CD14-positive monocyte (primary cell): ENCODE results near the gene PCDHGA7. TPM values are rescaled to one million over a fixed set of nuclear protein-coding genes. Genes with fewer than 3 reads are reported as not detected.
"Not testable (repeated sequence)": the region's sequence is repeated elsewhere in the genome, so short reads cannot be mapped to it uniquely, and the experiment has no call there.

Experiments used
- DNase-seq, 3 donors: peaks; one replicate each; pipeline ENCODE4 v3.0.0-alpha.2; 2011 to 2022
- H2AFZ ChIP-seq: 2 replicates; pipeline ENCODE4 v1.6.0; 2012; ENCODE audit warnings: mild to moderate bottlenecking, low read depth, low read length, inconsistent platforms; ENCODE audit not compliant: insufficient read depth, poor library complexity, severe bottlenecking
- H3K27ac ChIP-seq, 2 donors: 1 replicate in 1 of 2; 2 replicates in 1 of 2; pipeline ENCODE4 v1.5.1; 2012 to 2013; ENCODE audit warnings: low read length in 2 of 2, control low read depth in 1 of 2, inconsistent platforms in 1 of 2, low read depth in 1 of 2, mild to moderate bottlenecking in 1 of 2
- H3K27me3 ChIP-seq, 2 donors: one replicate each; pipeline versions ENCODE4 v1.6.0 to v1.6.1; 2011 to 2013; ENCODE audit warnings: low read length in 2 of 2; ENCODE audit not compliant: control insufficient read depth in 2 of 2, insufficient read depth in 2 of 2
- H3K36me3 ChIP-seq, 2 donors: replicated peaks in 1 of 2; 1 replicate in 1 of 2; 2 replicates in 1 of 2; pipeline versions ENCODE4 v1.5.1 to v1.6.1; 2012 to 2013; ENCODE audit warnings: low read length in 2 of 2, control low read depth in 1 of 2, inconsistent platforms in 1 of 2, mild to moderate bottlenecking in 1 of 2; ENCODE audit not compliant: insufficient read depth in 2 of 2, control insufficient read depth in 1 of 2
- H3K4me1 ChIP-seq, 2 donors: 1 replicate in 1 of 2; 2 replicates in 1 of 2; pipeline versions ENCODE4 v1.5.1 to v1.6.1; 2012 to 2013; ENCODE audit warnings: low read length in 2 of 2, control low read depth in 1 of 2, inconsistent platforms in 1 of 2, mild to moderate bottlenecking in 1 of 2, moderate library complexity in 1 of 2; ENCODE audit not compliant: insufficient read depth in 2 of 2, control insufficient read depth in 1 of 2
- H3K4me2 ChIP-seq: replicated peaks from 2 replicates; pipeline ENCODE3; 2012; ENCODE audit warnings: low read length, moderate library complexity, mild to moderate bottlenecking; ENCODE audit not compliant: poor library complexity, severe bottlenecking; ENCODE audit errors: extremely low read depth
- H3K4me3 ChIP-seq, 3 experiments: fragments of 200-600 bp in 1 of 3; sonication (generic) in 1 of 3; replicated peaks in 1 of 3; 1 replicate in 2 of 3; 2 replicates in 1 of 3; pipeline ENCODE4 v1.5.1; 2011 to 2013; ENCODE audit warnings: low read length in 3 of 3, mild to moderate bottlenecking in 3 of 3, control low read depth in 2 of 3, low read depth in 2 of 3, inconsistent platforms in 1 of 3, moderate library complexity in 1 of 3
- H3K79me2 ChIP-seq: 2 replicates; pipeline ENCODE4 v1.6.0; 2012; ENCODE audit warnings: mild to moderate bottlenecking, control low read depth, inconsistent platforms, low read length, moderate library complexity; ENCODE audit not compliant: insufficient read depth
- H3K9ac ChIP-seq: 2 replicates; pipeline ENCODE4 v1.6.0; 2017; ENCODE audit warnings: low read length, mild to moderate bottlenecking; ENCODE audit not compliant: insufficient read depth, poor library complexity, severe bottlenecking
- H3K9me3 ChIP-seq, 2 donors: replicated peaks in 1 of 2; 1 replicate in 1 of 2; 2 replicates in 1 of 2; pipeline versions ENCODE4 v1.5.1 to v1.6.1; 2012 to 2013; ENCODE audit warnings: low read length in 2 of 2, control low read depth in 1 of 2; ENCODE audit not compliant: control insufficient read depth in 1 of 2, insufficient read depth in 1 of 2
- H4K20me1 ChIP-seq: 2 replicates; pipeline ENCODE4 v1.6.0; 2012; ENCODE audit warnings: mild to moderate bottlenecking, low read length, control low read depth, moderate library complexity; ENCODE audit not compliant: insufficient read depth
- H3K27ac Mint-ChIP-seq, 7 donors: one replicate each; pipeline ENCODE4 v1.8.0; 2020; ENCODE audit warnings: mild to moderate bottlenecking in 7 of 7, mixed read lengths in 7 of 7, moderate library complexity in 6 of 7, inconsistent platforms in 2 of 7
- H3K27me3 Mint-ChIP-seq, 3 donors: one replicate each; pipeline ENCODE4 v1.8.0; 2021 to 2022; ENCODE audit warnings: low read depth in 3 of 3, mild to moderate bottlenecking in 3 of 3, mixed read lengths in 3 of 3, moderate library complexity in 3 of 3, inconsistent platforms in 1 of 3
- H3K36me3 Mint-ChIP-seq, 2 donors: one replicate each; pipeline ENCODE4 v1.8.0; 2020; ENCODE audit warnings: mixed read lengths in 2 of 2, inconsistent platforms in 1 of 2, mild to moderate bottlenecking in 1 of 2
- H3K4me1 Mint-ChIP-seq: one replicate; pipeline ENCODE4 v1.8.0; 2020; ENCODE audit warnings: mild to moderate bottlenecking, mixed read lengths
- H3K4me3 Mint-ChIP-seq, 2 donors: one replicate each; pipeline ENCODE4 v1.8.0; 2020; ENCODE audit warnings: mild to moderate bottlenecking in 2 of 2, mixed read lengths in 2 of 2, moderate library complexity in 1 of 2
- H3K9me3 Mint-ChIP-seq, 7 donors: one replicate each; pipeline ENCODE4 v1.8.0; 2020 to 2022; ENCODE audit warnings: mixed read lengths in 7 of 7, mild to moderate bottlenecking in 6 of 7, moderate library complexity in 6 of 7, inconsistent platforms in 2 of 7
- WGBS: methylation state at CpG from one replicate; pipeline ENCODE4 v1.1.5; 2013; ENCODE audit warnings: missing lambda C conversion rate; ENCODE audit not compliant: insufficient coverage; 5-methylcytosine and 5-hydroxymethylcytosine counted together
- intact Hi-C, 2 donors: fragments of 100-400 bp; cut with micrococcal nuclease; formaldehyde crosslinking; loops; one replicate each; pipeline versions ENCODE4 v1.15.0 to v1.15.1; 2023
- polyA plus RNA-seq, 3 donors: library from polyadenylated mRNA; depleted of rRNA in 1 of 3; unstranded in 2 of 3; stranded (reverse) in 1 of 3; fragments of 300-500 nt in 2 of 3; fragments of >200 nt in 1 of 3; fragmentation: Illumina TruSeq in 2 of 3; gene quantifications; 1 replicate in 2 of 3; 2 replicates in 1 of 3; pipeline ENCODE4 v1.2.3, GENCODE V29; 2012 to 2021
- TF ChIP-seq, protein P1 (sequence below): fragments of 200-600 bp; IDR thresholded peaks from one replicate; pipeline ENCODE4 v1.8.0; 2022; ENCODE audit warnings: antibody characterized with exemption, mild to moderate bottlenecking

PCDHGA7 gene
- polyA plus RNA-seq, 3 donors: not detected

DNA sequence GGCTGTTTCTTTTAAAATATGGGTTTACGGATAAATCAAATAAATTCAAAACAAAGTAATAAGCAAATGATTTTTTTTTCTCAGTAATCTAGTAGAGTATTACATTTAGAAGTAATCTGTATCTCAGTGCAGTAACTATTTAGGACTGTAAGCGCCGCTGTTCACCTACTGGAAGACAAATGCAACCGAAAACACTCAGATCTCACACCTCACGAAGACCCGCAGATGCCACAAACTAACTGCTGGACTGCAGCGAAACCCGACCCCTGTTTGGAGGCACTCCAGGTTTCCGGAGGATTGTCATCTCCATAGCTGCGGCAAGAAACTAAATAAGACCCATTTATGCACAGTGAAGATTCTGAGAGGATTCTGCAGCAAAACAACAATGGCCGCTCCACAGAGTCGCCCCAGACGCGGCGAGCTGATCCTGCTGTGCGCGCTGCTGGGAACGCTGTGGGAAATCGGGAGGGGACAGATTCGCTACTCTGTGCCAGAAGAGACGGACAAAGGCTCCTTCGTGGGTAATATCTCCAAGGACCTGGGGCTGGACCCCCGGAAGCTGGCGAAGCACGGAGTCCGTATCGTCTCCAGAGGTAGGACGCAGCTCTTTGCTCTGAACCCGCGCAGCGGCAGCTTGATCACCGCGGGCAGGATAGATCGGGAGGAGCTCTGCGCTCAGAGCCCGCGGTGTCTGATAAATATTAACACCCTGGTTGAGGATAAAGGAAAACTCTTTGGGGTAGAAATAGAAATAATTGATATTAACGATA is 10.1 kb downstream of the PCDHGA7 start, which contains the start of gene PCDHGA8:
PCDHGA8 (plus strand) TSS at position 205 of the 770 bp plus-strand sequence; CDS start at position 386, 181 bp downstream.
- peaks cover 7 to 12% of the 10 kb centered on the region in 2 donors for H3K36me3 Mint-ChIP-seq
- peaks cover 59 to 88% (median 84%) of the 10 kb centered on the region in 3 donors for H3K27me3 Mint-ChIP-seq
- Histone ChIP-seq H2AFZ (no peak within 1 kb of the TSS), H4K20me1 (no peaks in the 10 kb centered on the region), H3K27me3 (peaks cover 53 to 97% of the 10 kb centered on the region in 2 donors), H3K4me1 (no peaks in the 10 kb centered on the region), H3K79me2 (no peaks in the 10 kb centered on the region), H3K9ac (no peak within 1 kb of the TSS), H3K9me3 (peaks cover 50 to 92% of the 10 kb centered on the region in 2 donors), H3K4me2 (no peak within 1 kb of the TSS), H3K27ac (no peak within 1 kb of the TSS), H3K4me3 (no peak within 1 kb of the TSS), H3K36me3 (no peaks in the 10 kb centered on the region)
- TF ChIP-seq, protein P1, sequence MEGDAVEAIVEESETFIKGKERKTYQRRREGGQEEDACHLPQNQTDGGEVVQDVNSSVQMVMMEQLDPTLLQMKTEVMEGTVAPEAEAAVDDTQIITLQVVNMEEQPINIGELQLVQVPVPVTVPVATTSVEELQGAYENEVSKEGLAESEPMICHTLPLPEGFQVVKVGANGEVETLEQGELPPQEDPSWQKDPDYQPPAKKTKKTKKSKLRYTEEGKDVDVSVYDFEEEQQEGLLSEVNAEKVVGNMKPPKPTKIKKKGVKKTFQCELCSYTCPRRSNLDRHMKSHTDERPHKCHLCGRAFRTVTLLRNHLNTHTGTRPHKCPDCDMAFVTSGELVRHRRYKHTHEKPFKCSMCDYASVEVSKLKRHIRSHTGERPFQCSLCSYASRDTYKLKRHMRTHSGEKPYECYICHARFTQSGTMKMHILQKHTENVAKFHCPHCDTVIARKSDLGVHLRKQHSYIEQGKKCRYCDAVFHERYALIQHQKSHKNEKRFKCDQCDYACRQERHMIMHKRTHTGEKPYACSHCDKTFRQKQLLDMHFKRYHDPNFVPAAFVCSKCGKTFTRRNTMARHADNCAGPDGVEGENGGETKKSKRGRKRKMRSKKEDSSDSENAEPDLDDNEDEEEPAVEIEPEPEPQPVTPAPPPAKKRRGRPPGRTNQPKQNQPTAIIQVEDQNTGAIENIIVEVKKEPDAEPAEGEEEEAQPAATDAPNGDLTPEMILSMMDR: peak; percentile 12
- H3K9me3 Mint-ChIP-seq: peaks cover 41 to 79% (median 64%) of the 10 kb centered on the region in 7 donors
- WGBS: 31% methylated on average over 23 of the region's 38 CpGs
- peaks cover 5% of the 10 kb centered on the region for H3K4me1 Mint-ChIP-seq
- H3K27ac Mint-ChIP-seq: no peak within 1 kb of the TSS
- intact Hi-C loops: no loop called here
- peak within 1 kb of the TSS; percentile 42 to 69 for H3K4me3 Mint-ChIP-seq
- DNase-seq: no peak

DNA sequence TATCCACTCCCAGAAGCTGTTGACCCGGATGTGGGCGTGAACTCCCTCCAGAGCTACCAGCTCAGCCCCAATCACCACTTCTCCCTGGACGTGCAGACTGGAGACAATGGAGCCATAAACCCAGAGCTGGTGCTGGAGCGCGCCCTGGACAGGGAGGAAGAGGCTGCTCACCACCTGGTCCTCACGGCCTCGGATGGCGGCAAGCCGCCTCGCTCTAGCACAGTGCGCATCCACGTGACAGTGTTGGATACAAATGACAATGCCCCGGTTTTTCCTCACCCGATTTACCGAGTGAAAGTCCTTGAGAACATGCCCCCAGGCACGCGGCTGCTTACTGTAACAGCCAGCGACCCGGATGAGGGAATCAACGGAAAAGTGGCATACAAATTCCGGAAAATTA is 10.7 kb downstream of the PCDHGA7 start:
- peaks cover 7 to 12% of the 10 kb centered on the region in 2 donors for H3K36me3 Mint-ChIP-seq
- peak overlapping the region in 1 of 2 donors; percentile 69 for H3K4me3 Mint-ChIP-seq
- H3K4me3 ChIP-seq: no peak overlapping the region
- peaks cover 41 to 79% (median 64%) of the 10 kb centered on the region in 7 donors for H3K9me3 Mint-ChIP-seq
- H4K20me1 ChIP-seq: no peaks in the 10 kb centered on the region
- peaks cover 52 to 97% of the 10 kb centered on the region in 2 donors for H3K27me3 ChIP-seq
- WGBS: 45% methylated on average over 15 of the region's 21 CpGs
- peaks cover 62 to 89% (median 86%) of the 10 kb centered on the region in 3 donors for H3K27me3 Mint-ChIP-seq
- peaks cover 5% of the 10 kb centered on the region for H3K4me1 Mint-ChIP-seq
- no peaks in the 10 kb centered on the region for H3K36me3 ChIP-seq
- DNase-seq: no peak
- intact Hi-C loops: no loop called here
- peaks cover 51 to 91% of the 10 kb centered on the region in 2 donors for H3K9me3 ChIP-seq
- H3K27ac ChIP-seq: no peak overlapping the region
- TF ChIP-seq, protein P1: no peak
- H3K27ac Mint-ChIP-seq: no peak overlapping the region
- H3K4me2 ChIP-seq: no peak overlapping the region
- H2AFZ ChIP-seq: no peak overlapping the region
- H3K79me2 ChIP-seq: no peaks in the 10 kb centered on the region
- H3K4me1 ChIP-seq: no peaks in the 10 kb centered on the region
- H3K9ac ChIP-seq: no peak overlapping the region

DNA sequence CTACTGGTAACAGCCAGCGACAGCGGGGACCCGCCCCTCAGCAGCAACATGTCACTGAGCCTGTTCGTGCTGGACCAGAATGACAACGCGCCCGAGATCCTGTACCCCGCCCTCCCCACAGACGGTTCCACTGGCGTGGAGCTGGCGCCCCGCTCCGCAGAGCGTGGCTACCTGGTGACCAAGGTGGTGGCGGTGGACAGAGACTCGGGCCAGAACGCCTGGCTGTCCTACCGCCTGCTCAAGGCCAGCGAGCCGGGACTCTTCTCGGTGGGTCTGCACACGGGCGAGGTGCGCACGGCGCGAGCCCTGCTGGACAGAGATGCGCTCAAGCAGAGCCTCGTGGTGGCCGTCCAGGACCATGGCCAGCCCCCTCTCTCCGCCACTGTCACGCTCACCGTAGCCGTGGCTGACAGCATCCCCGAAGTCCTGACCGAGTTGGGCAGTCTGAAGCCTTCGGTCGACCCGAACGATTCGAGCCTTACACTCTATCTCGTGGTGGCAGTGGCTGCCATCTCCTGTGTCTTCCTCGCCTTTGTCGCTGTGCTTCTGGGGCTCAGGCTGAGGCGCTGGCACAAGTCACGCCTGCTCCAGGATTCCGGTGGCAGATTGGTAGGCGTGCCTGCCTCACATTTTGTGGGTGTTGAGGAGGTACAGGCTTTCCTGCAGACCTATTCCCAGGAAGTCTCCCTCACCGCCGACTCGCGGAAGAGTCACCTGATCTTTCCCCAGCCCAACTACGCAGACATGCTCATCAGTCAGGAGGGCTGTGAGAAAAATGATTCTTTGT is 12.1 kb downstream of the PCDHGA7 start:
- WGBS: 30% methylated on average over 30 of the region's 53 CpGs
- DNase-seq, H3K27ac Mint-ChIP-seq, H3K36me3 ChIP-seq, H3K4me1 ChIP-seq, H3K9ac ChIP-seq, H4K20me1 ChIP-seq, H3K4me1 Mint-ChIP-seq, H3K4me2 ChIP-seq, H2AFZ ChIP-seq, H3K4me3 ChIP-seq, H3K79me2 ChIP-seq, intact Hi-C loops, H3K27ac ChIP-seq: not testable (repeated sequence)
- Histone ChIP-seq H3K27me3 (peaks cover 54 to 97% of the 10 kb centered on the region in 2 donors), H3K9me3 (peaks cover 50 to 91% of the 10 kb centered on the region in 2 donors)
- Mint-ChIP-seq H3K27me3 (peaks cover 64 to 89% (median 86%) of the 10 kb centered on the region in 3 donors), H3K36me3 (peaks cover 7 to 11% of the 10 kb centered on the region in 2 donors), H3K4me3 (peak overlapping the region in 1 of 2 donors; percentile 72), H3K9me3 (peaks cover 39 to 79% (median 64%) of the 10 kb centered on the region in 7 donors)
